HG02973 (cell line): ENCODE measurements around the gene SRSF3.
"Not testable (repeated sequence)": the region's sequence is repeated elsewhere in the genome, so short reads cannot be mapped to it uniquely, and the experiment has no call there.

ENCODE experiments used
- ATAC-seq: cut with Tn5 transposase; IDR thresholded peaks from one replicate; pipeline ENCODE4 v1.9.1; 2021; ENCODE audit warnings: moderate library complexity; ENCODE audit not compliant: unreplicated experiment

The SRSF3 gene

GRCh38 chr6:36642913-36643817 lies 49.0 kb downstream of the SRSF3 start:
- ATAC-seq, result no peak

GRCh38 chr6:36643977-36644376 lies 49.8 kb downstream of the SRSF3 start:
- ATAC-seq, result no peak

- ATAC-seq, result no peak
These were observed 54.9 kb downstream of the SRSF3 start for GRCh38 chr6:36649086-36649485.

GRCh38 chr6:36649701-36650484 lies 55.7 kb downstream of the SRSF3 start:
- ATAC-seq, result no peak

- ATAC-seq, result no peak
These were observed 56.8 kb downstream of the SRSF3 start for GRCh38 chr6:36650848-36651478.

GRCh38 chr6:36651659-36652379 lies 57.7 kb downstream of the SRSF3 start:
- no peak for ATAC-seq

GRCh38 chr6:36654469-36654868 lies 60.3 kb downstream of the SRSF3 start:
- ATAC-seq, result not testable (repeated sequence)
